ENCODE measurements around the gene TEX12. TPM values are rescaled to one million over a fixed set of nuclear protein-coding genes. Genes with fewer than 3 reads are reported as not detected.

The TEX12 gene
- total and polyA plus RNA-seq, 2 of the 4 experiments (the other 2 are of a cell fraction) = 0.12 TPM; not detected in 1

DNA sequence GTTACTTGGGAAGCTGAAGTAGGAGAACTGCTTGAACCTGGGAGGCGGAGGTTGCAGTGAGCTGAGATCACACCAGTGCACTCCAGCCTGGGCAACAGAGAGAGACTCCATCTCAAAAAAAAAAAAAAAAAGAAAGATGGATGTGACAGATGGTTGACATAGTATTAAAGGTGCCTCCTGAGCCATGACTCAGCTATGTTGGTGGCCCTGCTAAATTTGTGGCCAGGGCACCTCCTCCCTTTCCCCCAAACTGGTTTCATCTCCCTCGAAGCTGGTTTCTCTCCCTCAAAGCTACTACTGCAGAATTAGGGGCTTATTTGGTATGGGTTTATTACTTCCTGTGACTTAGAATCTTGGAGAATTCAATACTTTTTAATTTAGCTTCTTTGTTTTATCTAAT, 49.0 kb upstream of the TEX12 start:
- Histone ChIP-seq H3K14ac (replicated peaks; ENCODE audit: low read depth, low read length) (no peak overlapping the region), H3K9me1 (ENCODE audit: insufficient read depth, low read length) (no peaks in the 10 kb centered on the region), H3K79me1 (ENCODE audit: low read depth in 1 of 2, low read length in 2 of 2) (no peaks in the 10 kb centered on the region), H2BK120ac (ENCODE audit: low read depth, low read length) (no peak overlapping the region), H3K56ac (ENCODE audit: extremely low read depth, insufficient read depth, low read length) (no peak overlapping the region), H4K8ac (ENCODE audit: low read depth in 2 of 2, low read length in 2 of 2) (no peak overlapping the region), H2BK20ac (ENCODE audit: low read depth, low read length) (no peak overlapping the region), H3K23ac (ENCODE audit: low read depth, low read length) (no peak overlapping the region), H2BK5ac (ENCODE audit: low read depth, low read length, poor library complexity, severe bottlenecking) (no peak overlapping the region), H3K36me3 (ENCODE audit: control insufficient read depth, insufficient read depth, low read length) (no peaks in the 10 kb centered on the region), H3K4me1 (ENCODE audit: control insufficient read depth, insufficient read depth, low read length) (peaks cover 5% of the 10 kb centered on the region; the same call in 1 of the 2 replicates), H4K20me1 (ENCODE audit: insufficient read depth, low read length) (no peaks in the 10 kb centered on the region), H3K4me3 (ENCODE audit: insufficient read depth, low read depth, low read length) (no peak overlapping the region), H3K9me3 (ENCODE audit: control insufficient read depth, insufficient read depth, low read length) (no peaks in the 10 kb centered on the region), H3K4me2 (ENCODE audit: low read depth, low read length) (no peak overlapping the region), H3K27me3 (ENCODE audit: control insufficient read depth, insufficient read depth, low read length) (no peaks in the 10 kb centered on the region), H4K91ac (ENCODE audit: insufficient read depth, low read depth, low read length) (no peak overlapping the region), H3K9ac (ENCODE audit: low read depth, low read length) (no peak overlapping the region), H2AFZ (replicated peaks; ENCODE audit: low read length, poor library complexity) (no peak overlapping the region), H4K5ac (ENCODE audit: low read depth, low read length) (no peak overlapping the region), H3K27ac (ENCODE audit: insufficient read depth, low read length) (no peak overlapping the region), H2AK5ac (ENCODE audit: low read depth, low read length) (no peak overlapping the region), H3K18ac (ENCODE audit: low read depth, low read length) (no peak overlapping the region), H2BK15ac (ENCODE audit: low read depth, low read length) (no peak overlapping the region), H2AK9ac (replicated peaks; ENCODE audit: low read depth, low read length, poor library complexity) (no peak overlapping the region), H3K4ac (ENCODE audit: low read depth, low read length) (no peak overlapping the region)
- POLR2A ChIA-PET (ENCODE audit: unreplicated experiment) = no interaction called here
- dilution Hi-C loops (cut with HindIII; ENCODE audit: low sequenced_read_pairs, unreplicated experiment) (no loop called here), in situ Hi-C loops (cut with MboI; ENCODE audit: low sequenced_read_pairs) (loop anchor here (5.0 to 25.0 kb wide), 3 partner anchors 34 to 1169 kb away; no protein-coding TSS in a partner anchor), intact Hi-C loops (cut with micrococcal nuclease) (loop anchor here (10.0 kb wide), 1 partner anchor 1167 kb away; no protein-coding TSS in a partner anchor)
- TF ChIP-seq MAZ (IDR thresholded peaks at IDR 0.05; ENCODE audit: borderline replicate concordance, low read depth, low read length) = no peak
- no peak for TF ChIP-seq CEBPB (IDR thresholded peaks at IDR 0.05; ENCODE audit: low read depth, low read length)
- no peak for TF ChIP-seq RAD21 (IDR thresholded peaks at IDR 0.05; ENCODE audit: low read length)
- TF ChIP-seq RFX5 (IDR thresholded peaks at IDR 0.05; ENCODE audit: low read depth, low read length) = no peak
- TF ChIP-seq, protein P1, sequence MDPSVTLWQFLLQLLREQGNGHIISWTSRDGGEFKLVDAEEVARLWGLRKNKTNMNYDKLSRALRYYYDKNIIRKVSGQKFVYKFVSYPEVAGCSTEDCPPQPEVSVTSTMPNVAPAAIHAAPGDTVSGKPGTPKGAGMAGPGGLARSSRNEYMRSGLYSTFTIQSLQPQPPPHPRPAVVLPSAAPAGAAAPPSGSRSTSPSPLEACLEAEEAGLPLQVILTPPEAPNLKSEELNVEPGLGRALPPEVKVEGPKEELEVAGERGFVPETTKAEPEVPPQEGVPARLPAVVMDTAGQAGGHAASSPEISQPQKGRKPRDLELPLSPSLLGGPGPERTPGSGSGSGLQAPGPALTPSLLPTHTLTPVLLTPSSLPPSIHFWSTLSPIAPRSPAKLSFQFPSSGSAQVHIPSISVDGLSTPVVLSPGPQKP (IDR thresholded peaks at IDR 0.05; ENCODE audit: borderline replicate concordance, low read depth, low read length) = no peak
- TF ChIP-seq USF2 (IDR thresholded peaks at IDR 0.05; ENCODE audit: low read depth, low read length) = no peak
- DNase-seq (no peak), ATAC-seq (ENCODE audit: low read depth) (no peak)
- no CpG with 5 or more reads among the region's 2 CpGs for WGBS, 2 experiments (ENCODE audit: extremely low coverage in 2 of 2, insufficient read length in 1 of 2)
- no TSS peak for BruUV-seq (replicated peaks)
- CTCF ChIA-PET = no interaction called here

Data from IMR-90 (cell line).